ENCODE measurements around the gene SUCLG2.

The SUCLG2 gene

DNA sequence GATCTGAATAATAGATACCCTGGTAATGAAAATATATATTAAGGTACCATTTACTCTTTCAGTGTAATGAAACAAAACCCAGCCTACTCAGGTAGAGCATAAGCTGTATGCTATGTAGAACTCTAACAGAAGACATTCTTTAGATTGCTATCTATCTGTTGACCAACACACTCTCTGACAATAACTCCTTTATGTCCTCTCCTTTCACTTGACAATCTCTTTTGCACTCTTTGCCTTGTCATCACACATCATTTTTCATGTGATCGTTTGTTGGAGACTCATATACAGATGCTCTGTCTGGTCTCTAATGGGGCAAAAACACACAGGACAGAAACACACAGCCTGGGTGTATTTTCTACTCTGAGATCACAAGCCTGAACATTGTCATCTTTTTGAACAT is 35.4 kb upstream of the SUCLG2 start:
- in situ Hi-C loops (cut with HindIII; ENCODE audit: low sequenced_read_pairs): no loop called here
- TF ChIP-seq, protein P1, sequence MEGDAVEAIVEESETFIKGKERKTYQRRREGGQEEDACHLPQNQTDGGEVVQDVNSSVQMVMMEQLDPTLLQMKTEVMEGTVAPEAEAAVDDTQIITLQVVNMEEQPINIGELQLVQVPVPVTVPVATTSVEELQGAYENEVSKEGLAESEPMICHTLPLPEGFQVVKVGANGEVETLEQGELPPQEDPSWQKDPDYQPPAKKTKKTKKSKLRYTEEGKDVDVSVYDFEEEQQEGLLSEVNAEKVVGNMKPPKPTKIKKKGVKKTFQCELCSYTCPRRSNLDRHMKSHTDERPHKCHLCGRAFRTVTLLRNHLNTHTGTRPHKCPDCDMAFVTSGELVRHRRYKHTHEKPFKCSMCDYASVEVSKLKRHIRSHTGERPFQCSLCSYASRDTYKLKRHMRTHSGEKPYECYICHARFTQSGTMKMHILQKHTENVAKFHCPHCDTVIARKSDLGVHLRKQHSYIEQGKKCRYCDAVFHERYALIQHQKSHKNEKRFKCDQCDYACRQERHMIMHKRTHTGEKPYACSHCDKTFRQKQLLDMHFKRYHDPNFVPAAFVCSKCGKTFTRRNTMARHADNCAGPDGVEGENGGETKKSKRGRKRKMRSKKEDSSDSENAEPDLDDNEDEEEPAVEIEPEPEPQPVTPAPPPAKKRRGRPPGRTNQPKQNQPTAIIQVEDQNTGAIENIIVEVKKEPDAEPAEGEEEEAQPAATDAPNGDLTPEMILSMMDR (IDR thresholded peaks at IDR 0.05; ENCODE audit: low read depth, low read length, missing control alignments): no peak

GRCh38 chr3:67688231-67688630 is 33.8 kb upstream of the SUCLG2 start:
- TF ChIP-seq, protein P1 (IDR thresholded peaks at IDR 0.05; ENCODE audit: low read depth, low read length, missing control alignments): no peak
- in situ Hi-C loops (cut with HindIII; ENCODE audit: low sequenced_read_pairs): no loop called here
- no peak overlapping the region for H3K4me3 ChIP-seq (ENCODE audit: low read depth, low read length)
- DNase-seq (ENCODE audit: low read depth): no peak

More for the DNA sequence above, 35.4 kb upstream of the SUCLG2 start:
- no peak overlapping the region for H3K4me3 ChIP-seq (ENCODE audit: low read depth, low read length)
- no peak for DNase-seq (ENCODE audit: low read depth)

DNA sequence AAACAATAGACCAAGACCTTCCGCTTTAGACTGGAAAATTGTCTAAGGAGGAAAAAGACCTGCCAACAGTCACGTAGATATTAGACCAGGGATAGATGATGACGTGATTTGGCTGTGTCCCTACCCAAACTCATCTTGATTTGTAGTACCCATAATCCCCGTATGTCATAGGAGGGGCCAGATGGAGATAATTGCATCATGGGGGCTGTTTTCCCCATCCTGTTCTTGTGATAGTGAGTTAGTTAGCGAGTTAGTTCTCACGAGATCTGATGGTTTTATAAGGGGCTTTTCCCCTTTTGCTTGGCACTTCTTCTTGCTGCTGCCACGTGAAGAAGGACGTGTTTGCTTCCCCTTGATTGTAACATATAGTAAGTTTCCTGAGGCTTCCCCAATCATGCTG is 31.7 kb upstream of the SUCLG2 start:
- TF ChIP-seq, protein P1 (IDR thresholded peaks at IDR 0.05; ENCODE audit: low read depth, low read length, missing control alignments): no peak
- H3K4me3 ChIP-seq (ENCODE audit: low read depth, low read length): no peak overlapping the region

GRCh38 chr3:67685499-67685898 is 31.1 kb upstream of the SUCLG2 start:
- no peak overlapping the region for H3K4me3 ChIP-seq (ENCODE audit: low read depth, low read length)
- DNase-seq (ENCODE audit: low read depth): no peak
- TF ChIP-seq, protein P1 (IDR thresholded peaks at IDR 0.05; ENCODE audit: low read depth, low read length, missing control alignments): no peak
- in situ Hi-C loops (cut with HindIII; ENCODE audit: low sequenced_read_pairs): no loop called here

More for the DNA sequence above, 31.7 kb upstream of the SUCLG2 start:
- in situ Hi-C loops (cut with HindIII; ENCODE audit: low sequenced_read_pairs): no loop called here
- DNase-seq (ENCODE audit: low read depth): no peak

- TF ChIP-seq, protein P1 (IDR thresholded peaks at IDR 0.05; ENCODE audit: low read depth, low read length, missing control alignments): no peak
- in situ Hi-C loops (cut with HindIII; ENCODE audit: low sequenced_read_pairs): loop anchor here (5.0 kb wide), 1 partner anchor 107 kb away; no protein-coding TSS in a partner anchor
- no peak for DNase-seq (ENCODE audit: low read depth)
- no peak overlapping the region for H3K4me3 ChIP-seq (ENCODE audit: low read depth, low read length)
These were observed 29.8 kb upstream of the SUCLG2 start for GRCh38 chr3:67684211-67684610.

DNA sequence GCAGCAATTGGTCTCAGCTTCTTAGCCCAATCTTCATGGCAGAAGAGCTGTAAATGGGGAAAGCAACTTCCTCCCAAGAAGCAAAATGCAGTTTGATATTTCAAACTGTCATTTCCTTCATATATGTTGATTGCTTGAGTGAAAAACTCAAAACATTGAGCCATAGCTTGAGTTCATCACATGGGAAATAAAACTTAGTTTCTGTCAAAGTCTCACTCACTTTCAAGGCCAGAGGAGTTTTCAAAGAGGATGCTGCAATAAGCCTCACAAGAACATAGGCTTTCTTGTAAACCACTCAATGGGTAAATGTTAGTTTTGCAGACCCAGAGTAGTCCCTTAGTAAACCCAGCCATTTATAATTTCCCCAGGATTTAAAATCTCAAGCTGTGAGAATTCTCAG is 29.1 kb upstream of the SUCLG2 start:
- no peak for DNase-seq (ENCODE audit: low read depth)
- H3K4me3 ChIP-seq (ENCODE audit: low read depth, low read length): no peak overlapping the region
- TF ChIP-seq, protein P1 (IDR thresholded peaks at IDR 0.05; ENCODE audit: low read depth, low read length, missing control alignments): no peak
- in situ Hi-C loops (cut with HindIII; ENCODE audit: low sequenced_read_pairs): loop anchor here (5.0 kb wide), 1 partner anchor 106 kb away; no protein-coding TSS in a partner anchor

DNA sequence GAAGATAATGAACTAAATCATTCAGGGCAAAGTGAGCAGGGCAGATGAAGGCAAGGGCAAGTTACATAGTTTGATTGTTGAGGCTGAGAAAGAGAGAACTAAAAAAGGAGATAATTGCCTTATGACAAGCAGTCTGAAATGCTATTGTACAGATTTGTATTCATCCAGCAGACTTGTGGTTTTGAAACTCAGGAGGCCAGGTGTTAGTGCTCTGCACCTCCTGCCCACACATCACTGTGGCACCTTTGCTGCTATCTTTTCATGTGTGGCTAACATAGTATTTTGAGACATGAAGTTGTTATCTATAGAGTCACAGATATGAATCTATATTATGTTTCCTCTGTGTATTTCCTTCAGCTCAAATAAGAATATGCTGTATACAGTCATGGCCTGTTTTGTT is 24.3 kb upstream of the SUCLG2 start:
- DNase-seq (ENCODE audit: low read depth): no peak

More for the DNA sequence above, 24.3 kb upstream of the SUCLG2 start:
- in situ Hi-C loops (cut with HindIII; ENCODE audit: low sequenced_read_pairs): no loop called here
- TF ChIP-seq, protein P1 (IDR thresholded peaks at IDR 0.05; ENCODE audit: low read depth, low read length, missing control alignments): no peak
- no peak overlapping the region for H3K4me3 ChIP-seq (ENCODE audit: low read depth, low read length)
